Measurements from ENCODE around the gene CSN1S1. TPM values are rescaled to one million over a fixed set of nuclear protein-coding genes. Genes with fewer than 3 reads are reported as not detected.
"Not testable (repeated sequence)": the region's sequence is repeated elsewhere in the genome, so short reads cannot be mapped to it uniquely, and the experiment has no call there.

CSN1S1 gene
- total RNA-seq, 1 donor from 2014 or later, result not detected

DNA sequence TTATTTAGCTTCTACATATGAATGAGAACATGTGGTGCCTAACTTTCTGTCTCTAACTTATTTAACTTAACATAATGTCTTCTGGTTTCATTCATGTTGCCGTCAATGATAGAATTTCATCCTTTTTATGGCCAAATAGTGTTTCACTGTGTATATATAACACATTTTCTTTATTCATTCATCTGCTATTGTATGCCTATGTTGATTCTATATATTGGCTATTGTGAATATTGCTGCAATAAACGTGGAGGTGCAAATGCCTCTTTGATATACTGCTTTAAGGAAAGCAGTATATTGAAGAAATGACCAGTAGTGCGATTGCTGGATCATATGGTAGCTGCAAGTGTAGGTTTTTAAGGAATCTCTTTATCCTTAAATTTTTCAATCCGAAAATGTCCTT, 10.0 kb upstream of the CSN1S1 start:
- TF ChIP-seq, protein P1, sequence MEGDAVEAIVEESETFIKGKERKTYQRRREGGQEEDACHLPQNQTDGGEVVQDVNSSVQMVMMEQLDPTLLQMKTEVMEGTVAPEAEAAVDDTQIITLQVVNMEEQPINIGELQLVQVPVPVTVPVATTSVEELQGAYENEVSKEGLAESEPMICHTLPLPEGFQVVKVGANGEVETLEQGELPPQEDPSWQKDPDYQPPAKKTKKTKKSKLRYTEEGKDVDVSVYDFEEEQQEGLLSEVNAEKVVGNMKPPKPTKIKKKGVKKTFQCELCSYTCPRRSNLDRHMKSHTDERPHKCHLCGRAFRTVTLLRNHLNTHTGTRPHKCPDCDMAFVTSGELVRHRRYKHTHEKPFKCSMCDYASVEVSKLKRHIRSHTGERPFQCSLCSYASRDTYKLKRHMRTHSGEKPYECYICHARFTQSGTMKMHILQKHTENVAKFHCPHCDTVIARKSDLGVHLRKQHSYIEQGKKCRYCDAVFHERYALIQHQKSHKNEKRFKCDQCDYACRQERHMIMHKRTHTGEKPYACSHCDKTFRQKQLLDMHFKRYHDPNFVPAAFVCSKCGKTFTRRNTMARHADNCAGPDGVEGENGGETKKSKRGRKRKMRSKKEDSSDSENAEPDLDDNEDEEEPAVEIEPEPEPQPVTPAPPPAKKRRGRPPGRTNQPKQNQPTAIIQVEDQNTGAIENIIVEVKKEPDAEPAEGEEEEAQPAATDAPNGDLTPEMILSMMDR (IDR thresholded peaks at IDR 0.05; ENCODE audit: borderline replicate concordance), result no peak
- Histone ChIP-seq H3K36me3 (no peaks in the 10 kb centered on the region), H3K9me3 (replicated peaks) (peaks cover 5% of the 10 kb centered on the region), H3K4me3 (no peak overlapping the region), H3K27me3 (ENCODE audit: low read depth) (no peaks in the 10 kb centered on the region), H3K27ac (replicated peaks) (no peak overlapping the region), H3K4me1 (no peaks in the 10 kb centered on the region)
- intact Hi-C loops (cut with micrococcal nuclease), result no loop called here
- no peak for DNase-seq

DNA sequence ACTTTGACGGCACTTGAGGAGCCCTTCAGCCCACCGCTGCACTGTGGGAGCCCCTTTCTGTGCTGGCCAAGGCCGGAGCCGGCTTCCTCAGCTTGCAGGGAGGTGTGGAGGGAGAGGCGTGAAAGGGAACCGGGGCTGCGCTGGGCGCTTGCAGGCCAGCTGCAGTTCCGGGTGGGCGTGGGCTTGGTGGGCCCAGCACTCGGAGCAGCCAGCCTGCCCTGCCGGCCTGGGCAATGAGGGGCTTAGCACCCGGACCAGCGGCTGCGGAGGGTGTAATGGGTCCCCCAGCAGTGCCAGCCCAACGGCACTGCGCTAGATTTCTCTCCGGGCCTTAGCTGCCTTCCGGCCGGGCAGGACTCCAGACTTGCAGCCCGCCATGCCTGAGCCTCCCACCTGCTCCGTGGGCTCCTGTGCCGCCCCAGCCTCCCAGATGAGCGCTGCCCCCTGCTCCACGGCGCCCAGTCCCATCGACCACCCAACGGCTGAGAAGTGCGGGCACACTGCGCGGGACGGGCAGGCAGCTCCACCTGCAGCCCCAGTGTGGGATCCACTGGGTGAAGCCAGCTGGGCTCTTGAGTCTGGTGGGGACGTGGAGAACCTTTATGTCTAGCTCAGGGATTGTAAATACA, 7.0 kb upstream of the CSN1S1 start:
- H3K4me3 ChIP-seq; H3K36me3 ChIP-seq; H3K9me3 ChIP-seq (replicated peaks); H3K27ac ChIP-seq (replicated peaks); H3K4me1 ChIP-seq; intact Hi-C loops (cut with micrococcal nuclease); H3K27me3 ChIP-seq (ENCODE audit: low read depth): not testable (repeated sequence)
- peak; percentile 11 for DNase-seq

DNA sequence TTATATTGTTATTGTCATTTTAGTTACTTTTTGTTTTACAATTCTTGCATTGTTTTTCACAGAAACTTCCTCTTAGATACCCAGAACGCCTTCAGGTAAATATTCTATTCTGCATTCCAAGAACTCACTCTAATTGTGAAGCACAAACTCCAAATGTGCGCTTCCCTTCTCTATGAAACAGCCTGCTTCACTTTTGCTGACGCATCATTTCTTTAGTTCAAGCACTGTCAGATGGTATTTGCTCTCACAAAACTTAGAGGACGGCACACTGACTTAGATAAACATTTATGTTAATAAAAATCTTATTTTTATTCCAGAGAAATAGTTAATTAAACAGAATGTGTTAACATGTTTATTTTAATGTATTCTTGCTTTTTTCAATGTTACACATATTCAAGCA, 3.3 kb downstream of the CSN1S1 start:
- Histone ChIP-seq H3K4me3 (no peak overlapping the region), H3K4me1 (no peaks in the 10 kb centered on the region), H3K9me3 (replicated peaks) (no peaks in the 10 kb centered on the region), H3K27ac (replicated peaks) (no peak overlapping the region), H3K27me3 (ENCODE audit: low read depth) (no peaks in the 10 kb centered on the region), H3K36me3 (no peaks in the 10 kb centered on the region)
- no peak for DNase-seq
- intact Hi-C loops (cut with micrococcal nuclease), result no loop called here
- TF ChIP-seq, protein P1 (IDR thresholded peaks at IDR 0.05; ENCODE audit: borderline replicate concordance), result no peak

DNA sequence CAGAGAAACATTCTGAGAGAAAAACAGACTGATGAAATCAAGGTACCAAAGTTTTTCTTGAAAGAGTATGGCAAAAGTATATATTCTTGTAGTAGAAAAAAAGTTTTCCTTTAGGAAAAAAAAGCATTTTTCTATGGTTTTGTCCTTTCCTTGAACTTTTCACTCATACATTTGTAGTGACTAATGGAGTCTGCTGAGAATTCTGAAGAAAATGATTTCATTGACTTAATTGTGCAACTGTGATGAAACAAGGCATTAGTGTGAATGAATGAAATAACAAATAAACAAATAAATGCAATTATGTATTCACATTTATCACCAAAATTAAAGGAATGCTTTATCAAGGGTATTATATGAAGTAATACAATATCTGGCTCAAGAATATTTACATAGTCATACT, 5.7 kb downstream of the CSN1S1 start:
- H3K36me3 ChIP-seq, result no peaks in the 10 kb centered on the region
- H3K27ac ChIP-seq (replicated peaks), result no peak overlapping the region
- H3K9me3 ChIP-seq (replicated peaks), result no peaks in the 10 kb centered on the region
- H3K27me3 ChIP-seq (ENCODE audit: low read depth), result no peaks in the 10 kb centered on the region
- DNase-seq, result no peak
- H3K4me3 ChIP-seq, result no peak overlapping the region
- no peaks in the 10 kb centered on the region for H3K4me1 ChIP-seq
- TF ChIP-seq, protein P1 (IDR thresholded peaks at IDR 0.05; ENCODE audit: borderline replicate concordance), result no peak
- intact Hi-C loops (cut with micrococcal nuclease), result no loop called here

DNA sequence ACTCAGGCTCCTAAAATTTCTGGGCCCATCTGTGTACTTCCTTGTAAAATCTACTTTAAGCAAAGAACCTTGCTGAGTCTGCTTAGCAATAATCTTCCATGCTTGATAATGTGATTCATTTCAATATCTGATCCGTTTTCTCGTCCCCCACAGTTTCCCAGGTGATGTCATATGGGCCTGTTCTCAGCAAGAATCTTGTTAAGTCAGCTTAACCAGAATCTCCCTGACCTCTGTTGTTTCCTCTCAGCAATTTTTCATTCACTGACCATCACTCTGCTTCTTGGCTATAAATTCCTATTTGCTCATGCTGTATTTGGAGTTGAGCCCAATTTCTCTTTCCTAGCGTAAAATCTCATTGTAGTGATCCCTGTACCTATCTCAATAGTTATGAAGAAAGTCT, 20.7 kb downstream of the CSN1S1 start:
- H3K27ac ChIP-seq (replicated peaks), result no peak overlapping the region

DNA sequence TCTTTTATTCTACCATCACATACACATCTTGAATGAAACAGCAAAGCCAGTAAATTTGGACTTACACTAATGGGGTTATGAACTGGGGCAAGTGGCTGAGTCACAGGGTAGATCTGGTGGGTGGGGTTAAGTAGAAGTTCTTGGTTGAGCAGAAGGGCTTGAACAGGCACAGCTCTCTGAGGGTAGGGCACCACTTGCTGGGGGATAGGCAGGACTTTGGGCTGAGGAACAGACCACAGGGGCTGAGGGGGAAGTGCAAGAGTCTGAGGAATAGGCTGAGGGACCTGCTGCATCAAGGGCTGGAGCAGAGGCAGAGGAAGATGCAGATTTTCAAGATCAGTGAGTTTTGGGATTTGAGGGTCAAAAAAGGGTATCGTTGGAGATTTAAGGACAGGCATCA, 26.3 kb downstream of the CSN1S1 start:
- H3K4me3 ChIP-seq, result no peak overlapping the region
- H3K27me3 ChIP-seq (ENCODE audit: low read depth), result no peaks in the 10 kb centered on the region
- no peaks in the 10 kb centered on the region for H3K9me3 ChIP-seq (replicated peaks)
- no peak for DNase-seq
- TF ChIP-seq, protein P1 (IDR thresholded peaks at IDR 0.05; ENCODE audit: borderline replicate concordance), result no peak
- intact Hi-C loops (cut with micrococcal nuclease), result no loop called here
- H3K27ac ChIP-seq (replicated peaks), result no peak overlapping the region
- no peaks in the 10 kb centered on the region for H3K36me3 ChIP-seq
- no peaks in the 10 kb centered on the region for H3K4me1 ChIP-seq

More for the DNA sequence above, 20.7 kb downstream of the CSN1S1 start:
- TF ChIP-seq, protein P1 (IDR thresholded peaks at IDR 0.05; ENCODE audit: borderline replicate concordance), result no peak
- no peak for DNase-seq
- intact Hi-C loops (cut with micrococcal nuclease), result no loop called here
- Histone ChIP-seq H3K36me3 (no peaks in the 10 kb centered on the region), H3K4me1 (no peaks in the 10 kb centered on the region), H3K4me3 (no peak overlapping the region), H3K27me3 (ENCODE audit: low read depth) (no peaks in the 10 kb centered on the region), H3K9me3 (replicated peaks) (peaks cover 21% of the 10 kb centered on the region)
